H1 (cell line): ENCODE data around the gene ANKH. TPM values are rescaled to one million over a fixed set of nuclear protein-coding genes. Genes with fewer than 3 reads are reported as not detected.

Experiments used
- CBX5 ChIP-seq: fragments of 300-800, 300-1000 bp; sonication (generic); IDR thresholded peaks from 2 replicates; pipeline ENCODE4 v1.7.1; 2016; ENCODE audit warnings: antibody characterized with exemption, low read length, low read depth
- CTBP2 ChIP-seq: IDR thresholded peaks from 2 replicates; pipeline ENCODE4 v1.7.0; 2011; ENCODE audit warnings: borderline replicate concordance, mild to moderate bottlenecking, moderate library complexity, mixed read lengths, low read length; ENCODE audit not compliant: insufficient read depth, insufficient read length
- JUND ChIP-seq: IDR thresholded peaks from 2 replicates; pipeline ENCODE4 v1.6.1; 2011; ENCODE audit warnings: mild to moderate bottlenecking, improper control_type of control experiment, low read length
- POU5F1 ChIP-seq: IDR thresholded peaks from 2 replicates; pipeline ENCODE4 v1.6.1; 2011; ENCODE audit warnings: low read depth, mild to moderate bottlenecking, low read length, moderate library complexity
- polyA plus RNA-seq, 7 experiments: library from polyadenylated mRNA; depleted of rRNA in 3 of 7; stranded (reverse) in 5 of 7; unstranded in 2 of 7; fragments of >200 nt in 5 of 7; fragments of 200-250 nt in 2 of 7; gene quantifications; 1 replicate in 5 of 7; 2 replicates in 1 of 7; 4 replicates in 1 of 7; pipeline versions ENCODE4 v1.2.1 to v1.2.3, GENCODE V29; 2011 to 2013; ENCODE audit warnings: missing spikeins in 2 of 7, mixed read lengths in 2 of 7
- total RNA-seq: library from RNA; stranded (reverse); fragmentation: NEBNext Ultra II Directional; extraction: Animal tissue kit (Norgen Biotek cat#: 25700); gene quantifications from 2 replicates; pipeline ENCODE4 v1.2.1, GENCODE V29; 2021
- TF ChIP-seq, protein P1 (sequence below): IDR thresholded peaks from 2 replicates; pipeline ENCODE4 v1.6.1; 2011; ENCODE audit warnings: low read length, improper control_type of control experiment
- TF ChIP-seq, protein P2 (sequence below): IDR thresholded peaks from 2 replicates; pipeline ENCODE4 v1.6.1; 2012; ENCODE audit warnings: inconsistent platforms

ANKH gene
- total and polyA plus RNA-seq, 2 of the 8 experiments (the other 6 are each of a cell fraction or from before 2014, with no cell fraction given): 5.3 to 13.0 TPM

DNA sequence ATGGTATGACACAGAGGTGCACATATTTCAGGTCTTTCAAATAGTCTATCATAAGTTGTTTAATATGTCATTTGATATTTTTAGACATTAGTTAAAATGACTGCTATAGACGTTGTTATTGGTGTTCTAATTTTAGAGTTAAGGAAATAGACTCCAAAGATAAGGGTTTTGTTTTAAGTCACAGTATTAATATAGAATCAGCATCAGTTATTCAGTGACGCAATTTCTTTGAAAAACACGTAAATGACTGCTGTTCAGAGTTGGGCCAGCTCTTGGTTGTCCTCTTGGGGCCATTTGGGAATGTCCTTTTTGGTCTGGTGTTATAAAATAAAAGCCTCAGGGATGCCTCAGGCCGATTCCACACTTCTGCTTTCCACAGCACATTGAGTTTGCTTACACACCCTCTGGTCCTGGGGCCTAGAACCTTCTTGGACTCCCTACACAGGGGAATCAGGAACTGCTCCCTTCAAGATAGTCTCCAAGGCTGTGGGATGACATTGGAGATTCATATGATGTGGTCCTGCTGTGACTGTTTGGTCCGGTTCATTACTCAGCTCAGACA is 192.7 kb downstream of the ANKH start (continued):
- no peak for TF ChIP-seq CTBP2
- TF ChIP-seq POU5F1: no peak
- TF ChIP-seq JUND: no peak
- TF ChIP-seq, protein P1, sequence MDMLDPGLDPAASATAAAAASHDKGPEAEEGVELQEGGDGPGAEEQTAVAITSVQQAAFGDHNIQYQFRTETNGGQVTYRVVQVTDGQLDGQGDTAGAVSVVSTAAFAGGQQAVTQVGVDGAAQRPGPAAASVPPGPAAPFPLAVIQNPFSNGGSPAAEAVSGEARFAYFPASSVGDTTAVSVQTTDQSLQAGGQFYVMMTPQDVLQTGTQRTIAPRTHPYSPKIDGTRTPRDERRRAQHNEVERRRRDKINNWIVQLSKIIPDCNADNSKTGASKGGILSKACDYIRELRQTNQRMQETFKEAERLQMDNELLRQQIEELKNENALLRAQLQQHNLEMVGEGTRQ: no peak
- no peak for TF ChIP-seq CBX5
- TF ChIP-seq, protein P2, sequence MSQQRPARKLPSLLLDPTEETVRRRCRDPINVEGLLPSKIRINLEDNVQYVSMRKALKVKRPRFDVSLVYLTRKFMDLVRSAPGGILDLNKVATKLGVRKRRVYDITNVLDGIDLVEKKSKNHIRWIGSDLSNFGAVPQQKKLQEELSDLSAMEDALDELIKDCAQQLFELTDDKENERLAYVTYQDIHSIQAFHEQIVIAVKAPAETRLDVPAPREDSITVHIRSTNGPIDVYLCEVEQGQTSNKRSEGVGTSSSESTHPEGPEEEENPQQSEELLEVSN: no peak
